HepG2 (cell line): Measurements from ENCODE around the gene GJB1.

Source experiments
- BRF2 ChIP-seq: sonication (generic); formaldehyde crosslinking; IDR thresholded peaks from 2 replicates; pipeline ENCODE4 v1.8.1; 2022; ENCODE audit warnings: mild to moderate bottlenecking, missing genetic modification reagents
- PRDM4 ChIP-seq: sonication (generic); formaldehyde crosslinking; IDR thresholded peaks from 2 replicates; pipeline ENCODE4 v1.9.0; 2021; ENCODE audit warnings: missing genetic modification reagents, borderline replicate concordance
- TOPORS ChIP-seq: sonication (generic); formaldehyde crosslinking; IDR thresholded peaks from 2 replicates; pipeline ENCODE4 v1.8.0; 2023; ENCODE audit warnings: mild to moderate bottlenecking, missing genetic modification reagents
- TRAFD1 ChIP-seq: sonication (generic); formaldehyde crosslinking; IDR thresholded peaks from 2 replicates; pipeline ENCODE4 v1.5.1; 2020; ENCODE audit warnings: missing genetic modification reagents, mild to moderate bottlenecking, borderline replicate concordance
- ZNF331 ChIP-seq: sonication (generic); formaldehyde crosslinking; IDR thresholded peaks from 2 replicates; pipeline ENCODE4 v1.4.0; 2020; ENCODE audit warnings: missing genetic modification reagents
- ZNF614 ChIP-seq: IDR thresholded peaks from 2 replicates; pipeline ENCODE4 v1.6.1; 2018; ENCODE audit warnings: missing biosample characterization, missing genetic modification reagents, inconsistent platforms, borderline replicate concordance

- TF ChIP-seq BRF2 (CRISPR knock-in tag): peak; percentile 78
- no peak for TF ChIP-seq TRAFD1
- TF ChIP-seq ZNF331 (CRISPR knock-in tag): no peak
- no peak for TF ChIP-seq ZNF614 (CRISPR knock-in tag)
- 0 out of 2 replicates have a peak, but pooled peaks have one; percentile 23 for TF ChIP-seq TOPORS (CRISPR knock-in tag)
- no peak for TF ChIP-seq PRDM4
Observed at GRCh38 chrX:71214604-71215337, 8.3 kb upstream of the GJB1 start.
